Neuronal stem cell (in vitro differentiated cells): ENCODE results near the gene PTPRH.
A peak's percentile ranks its signal among the peaks of the same experiment; 100 is the strongest.

ENCODE experiments used
- DNase-seq: peaks from one replicate; pipeline ENCODE4 v3.0.0-alpha.2; 2013; ENCODE audit warnings: low spot score
- H2AFZ ChIP-seq: one replicate; pipeline ENCODE4 v1.6.1; 2013; ENCODE audit warnings: mild to moderate bottlenecking, low read length, inconsistent platforms
- H2AK5ac ChIP-seq: 2 replicates; pipeline ENCODE4 v1.6.1; 2013; ENCODE audit warnings: low read depth, mild to moderate bottlenecking, inconsistent platforms, low read length, moderate library complexity, mixed read lengths
- H2BK120ac ChIP-seq: 2 replicates; pipeline ENCODE4 v1.6.1; 2013; ENCODE audit warnings: low read depth, mild to moderate bottlenecking, inconsistent platforms, low read length, moderate library complexity, mixed read lengths
- H2BK12ac ChIP-seq: one replicate; pipeline ENCODE4 v1.6.1; 2013; ENCODE audit warnings: low read length, inconsistent platforms
- H2BK15ac ChIP-seq: 2 replicates; pipeline ENCODE4 v1.6.1; 2013; ENCODE audit warnings: mild to moderate bottlenecking, low read length, inconsistent platforms, mixed read lengths
- H2BK5ac ChIP-seq: one replicate; pipeline ENCODE4 v1.6.1; 2013; ENCODE audit warnings: inconsistent platforms, mild to moderate bottlenecking, low read length, moderate library complexity
- H3K14ac ChIP-seq: one replicate; pipeline ENCODE4 v1.6.1; 2013; ENCODE audit warnings: low read length, inconsistent platforms
- H3K18ac ChIP-seq: 2 replicates; pipeline ENCODE4 v1.6.1; 2013; ENCODE audit warnings: low read length, inconsistent platforms
- H3K23ac ChIP-seq: 2 replicates; pipeline ENCODE4 v1.6.1; 2013; ENCODE audit warnings: low read depth, mild to moderate bottlenecking, mixed read lengths, low read length, inconsistent platforms; ENCODE audit not compliant: poor library complexity
- H3K27ac ChIP-seq: replicated peaks from 3 replicates; pipeline ENCODE4 v1.5.1; 2013; ENCODE audit warnings: low read length, inconsistent platforms
- H3K27me3 ChIP-seq, 3 experiments: 2 replicates each; pipeline ENCODE4 v1.6.1; 2013; ENCODE audit warnings: low read length in 3 of 3, mild to moderate bottlenecking in 2 of 3, inconsistent platforms in 1 of 3, low read depth in 1 of 3, mixed read lengths in 1 of 3, moderate library complexity in 1 of 3; ENCODE audit not compliant: control insufficient read depth in 3 of 3, insufficient read depth in 3 of 3
- H3K36me3 ChIP-seq, 2 donors: replicated peaks in 1 of 2; 2 replicates each; pipeline ENCODE4 v1.6.1; 2013; ENCODE audit warnings: low read length in 2 of 2; ENCODE audit not compliant: control insufficient read depth in 2 of 2, insufficient read depth in 2 of 2
- H3K4ac ChIP-seq: 2 replicates; pipeline ENCODE4 v1.6.1; 2013; ENCODE audit warnings: inconsistent platforms, mild to moderate bottlenecking, low read length, moderate library complexity
- H3K4me1 ChIP-seq, 2 donors: 1 replicate in 1 of 2; 2 replicates in 1 of 2; pipeline ENCODE4 v1.6.1; 2013; ENCODE audit warnings: low read length in 2 of 2, low read depth in 1 of 2; ENCODE audit not compliant: control insufficient read depth in 2 of 2, insufficient read depth in 1 of 2
- H3K4me2 ChIP-seq: one replicate; pipeline ENCODE4 v1.6.1; 2013; ENCODE audit warnings: mild to moderate bottlenecking, low read length, inconsistent platforms; ENCODE audit not compliant: insufficient read depth, poor library complexity, severe bottlenecking
- H3K4me3 ChIP-seq, 2 donors: 2 replicates each; pipeline ENCODE4 v1.5.1; 2013; ENCODE audit warnings: low read length in 2 of 2, mild to moderate bottlenecking in 2 of 2, inconsistent platforms in 1 of 2, moderate library complexity in 1 of 2
- H3K79me1 ChIP-seq: one replicate; pipeline ENCODE4 v1.6.1; 2013; ENCODE audit warnings: low read depth, mild to moderate bottlenecking, inconsistent platforms, low read length, moderate library complexity
- H3K9ac ChIP-seq: one replicate; pipeline ENCODE4 v1.6.1; 2013; ENCODE audit warnings: mild to moderate bottlenecking, low read depth, low read length, inconsistent platforms; ENCODE audit not compliant: poor library complexity
- H3K9me3 ChIP-seq, 2 donors: replicated peaks in 1 of 2; 2 replicates each; pipeline versions ENCODE3 to v1.6.1; 2013; ENCODE audit warnings: low read length in 2 of 2, mild to moderate bottlenecking in 2 of 2, inconsistent platforms in 1 of 2, low read depth in 1 of 2, mixed read lengths in 1 of 2, moderate library complexity in 1 of 2; ENCODE audit not compliant: control insufficient read depth in 2 of 2, insufficient read depth in 1 of 2
- H4K8ac ChIP-seq: one replicate; pipeline ENCODE4 v1.6.1; 2013; ENCODE audit warnings: low read depth, mild to moderate bottlenecking, inconsistent platforms, low read length, moderate library complexity
- H4K91ac ChIP-seq: one replicate; pipeline ENCODE4 v1.6.1; 2013; ENCODE audit warnings: low read length, low read depth, mild to moderate bottlenecking, inconsistent platforms; ENCODE audit not compliant: poor library complexity
- whole genome bisulfite sequencing, 2 donors: extraction: QIAGEN DNeasy Blood & Tissue Kit; methylation state at CpG; one replicate each; pipeline ENCODE4 v1.1.7; 2013; ENCODE audit warnings: missing lambda C conversion rate in 2 of 2, mixed read lengths in 1 of 2; ENCODE audit not compliant: insufficient read length in 2 of 2, insufficient replicate concordance in 1 of 2; ENCODE audit errors: extremely low coverage in 2 of 2; 5-methylcytosine and 5-hydroxymethylcytosine counted together

PTPRH gene

GRCh38 chr19:55153652-55154264 lies 55.5 kb downstream of the PTPRH start:
- H4K8ac ChIP-seq, result no peak overlapping the region
- no peak overlapping the region for H3K23ac ChIP-seq
- DNase-seq, result no peak
- no peak overlapping the region for H3K18ac ChIP-seq
- H2BK120ac ChIP-seq, result no peak overlapping the region
- peak overlapping the region; percentile 12 for H3K9ac ChIP-seq
- H3K27ac ChIP-seq, result no peak overlapping the region
- no peak overlapping the region for H3K4ac ChIP-seq
- no peak overlapping the region for H2BK5ac ChIP-seq
- H4K91ac ChIP-seq, result no peak overlapping the region
- peaks cover 5 to 13% of the 10 kb centered on the region in 2 donors for H3K4me1 ChIP-seq
- H3K9me3 ChIP-seq, result peaks cover 0 to 2% of the 10 kb centered on the region in 2 donors
- H3K79me1 ChIP-seq, result no peaks in the 10 kb centered on the region
- no peak overlapping the region for H2BK15ac ChIP-seq
- H2AFZ ChIP-seq, result no peak overlapping the region
- H3K4me3 ChIP-seq, result no peak overlapping the region
- H2AK5ac ChIP-seq, result no peak overlapping the region
- H3K4me2 ChIP-seq, result no peak overlapping the region
- H3K27me3 ChIP-seq, result peaks cover 0 to 27% (median 7%) of the 10 kb centered on the region in 3 experiments
- H3K36me3 ChIP-seq, result no peaks in the 10 kb centered on the region
- H2BK12ac ChIP-seq, result no peak overlapping the region
- no CpG with 5 or more reads among the region's 12 CpGs for WGBS, 2 donors
- no peak overlapping the region for H3K14ac ChIP-seq

GRCh38 chr19:55152017-55152416 lies 57.3 kb downstream of the PTPRH start:
- DNase-seq, result no peak
- peaks cover 0 to 2% of the 10 kb centered on the region in 2 donors for H3K9me3 ChIP-seq
- no peak overlapping the region for H4K8ac ChIP-seq
- no peak overlapping the region for H3K4me2 ChIP-seq
- H2AFZ ChIP-seq, result peak overlapping the region; percentile 67
- no peak overlapping the region for H2BK15ac ChIP-seq
- no peaks in the 10 kb centered on the region for H3K36me3 ChIP-seq
- no peak overlapping the region for H3K23ac ChIP-seq
- H2BK12ac ChIP-seq, result no peak overlapping the region
- H3K4ac ChIP-seq, result no peak overlapping the region
- H2AK5ac ChIP-seq, result no peak overlapping the region
- H3K18ac ChIP-seq, result no peak overlapping the region
- no peak overlapping the region for H4K91ac ChIP-seq
- peaks cover 0 to 29% (median 3%) of the 10 kb centered on the region in 3 experiments for H3K27me3 ChIP-seq
- H2BK5ac ChIP-seq, result no peak overlapping the region
- H2BK120ac ChIP-seq, result no peak overlapping the region
- H3K4me1 ChIP-seq, result peaks cover 8 to 25% of the 10 kb centered on the region in 2 donors
- no peak overlapping the region for H3K9ac ChIP-seq
- no peaks in the 10 kb centered on the region for H3K79me1 ChIP-seq
- no peak overlapping the region for H3K27ac ChIP-seq
- H3K4me3 ChIP-seq, result no peak overlapping the region
- no peak overlapping the region for H3K14ac ChIP-seq

- Histone ChIP-seq H3K18ac (peak within 1 kb of the TSS; percentile 46), H4K8ac (no peak within 1 kb of the TSS), H3K4ac (no peak within 1 kb of the TSS), H3K23ac (no peak within 1 kb of the TSS), H3K27ac (peak within 1 kb of the TSS; percentile 50), H3K9me3 (peaks cover 0 to 2% of the 10 kb centered on the region in 2 donors), H3K79me1 (no peaks in the 10 kb centered on the region), H2AFZ (peak within 1 kb of the TSS; percentile 35), H3K27me3 (peaks cover 0 to 46% (median 2%) of the 10 kb centered on the region in 3 experiments), H3K14ac (no peak within 1 kb of the TSS), H2BK120ac (no peak within 1 kb of the TSS), H3K36me3 (no peaks in the 10 kb centered on the region), H2BK5ac (no peak within 1 kb of the TSS), H3K9ac (no peak within 1 kb of the TSS), H2AK5ac (peak within 1 kb of the TSS; percentile 21), H2BK12ac (peak within 1 kb of the TSS; percentile 19), H4K91ac (no peak within 1 kb of the TSS), H3K4me1 (peaks cover 8 to 26% of the 10 kb centered on the region in 2 donors), H3K4me2 (peak within 1 kb of the TSS; percentile 39), H3K4me3 (no peak within 1 kb of the TSS), H2BK15ac (no peak within 1 kb of the TSS)
- DNase-seq, result no peak
- no CpG with 5 or more reads among the region's 18 CpGs for WGBS, 2 donors
Observed at GRCh38 chr19:55149078-55150003, 60.0 kb downstream of the PTPRH start, which contains the start of gene TNNT1. TSS of gene TNNT1 (minus strand) at chr19:55149206. CDS start at chr19:55147157, 2,049 bp downstream.
